Effector CD8-positive, alpha-beta T cell (primary cell): Measurements from ENCODE around the gene OR2L13.
"Not testable (repeated sequence)": the region's sequence is repeated elsewhere in the genome, so short reads cannot be mapped to it uniquely, and the experiment has no call there.

Experiments used
- DNase-seq: peaks from one replicate; lab custom pipeline; 2025; lab: John Stamatoyannopoulos, UW
- total RNA-seq, 4 experiments: gene quantifications; one replicate each; lab custom pipeline; 2026; lab: John Stamatoyannopoulos, UW

The OR2L13 gene, protein sequence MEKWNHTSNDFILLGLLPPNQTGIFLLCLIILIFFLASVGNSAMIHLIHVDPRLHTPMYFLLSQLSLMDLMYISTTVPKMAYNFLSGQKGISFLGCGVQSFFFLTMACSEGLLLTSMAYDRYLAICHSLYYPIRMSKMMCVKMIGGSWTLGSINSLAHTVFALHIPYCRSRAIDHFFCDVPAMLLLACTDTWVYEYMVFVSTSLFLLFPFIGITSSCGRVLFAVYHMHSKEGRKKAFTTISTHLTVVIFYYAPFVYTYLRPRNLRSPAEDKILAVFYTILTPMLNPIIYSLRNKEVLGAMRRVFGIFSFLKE
- total RNA-seq, result 0 reads per million in 4 experiments

DNA sequence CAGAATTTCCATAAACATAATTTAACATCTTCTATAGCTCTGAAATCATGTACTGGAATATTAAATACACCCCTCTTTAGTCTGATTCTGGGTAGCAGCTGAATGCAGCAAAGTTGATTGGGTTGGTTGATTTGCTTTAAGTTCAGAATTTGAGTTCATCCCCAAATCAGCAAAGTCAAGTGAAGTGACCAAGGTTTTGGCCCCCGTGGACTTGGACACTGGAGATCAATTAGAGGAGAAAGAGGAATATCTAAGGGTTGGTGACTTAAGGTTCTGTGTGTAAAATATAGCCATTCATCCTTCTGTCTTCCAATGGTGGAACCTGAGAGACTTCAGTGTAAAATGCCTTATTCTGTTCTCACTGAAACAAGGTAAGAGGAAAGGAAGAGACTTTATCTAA, at the start of gene OR2L13:
Gene OR2L13, plus strand, starts transcription at position 301 of the 400 bp plus-strand sequence. CDS start 4,192 bp downstream, outside the sequence.
- DNase-seq, result no peak

DNA sequence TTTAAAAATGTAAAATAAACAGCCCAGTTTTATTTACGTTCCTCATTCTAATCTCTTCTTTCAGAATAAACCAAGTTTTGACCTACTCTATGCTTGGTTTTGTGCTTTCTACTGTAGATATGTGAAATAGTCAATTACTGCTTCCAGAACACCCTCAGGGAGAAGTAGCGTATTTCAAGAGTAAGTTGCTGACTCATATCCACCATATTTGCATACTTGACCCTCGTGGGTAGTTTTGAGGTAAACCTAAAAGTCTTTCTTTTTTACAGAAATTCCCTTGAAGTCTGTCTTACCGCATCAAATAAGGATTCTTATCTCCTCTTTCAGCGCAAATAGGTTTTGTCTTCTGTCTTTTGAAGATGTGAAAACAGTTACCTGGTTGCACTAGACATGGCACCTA, 49.8 kb upstream of the OR2L13 start:
- DNase-seq, result no peak

DNA sequence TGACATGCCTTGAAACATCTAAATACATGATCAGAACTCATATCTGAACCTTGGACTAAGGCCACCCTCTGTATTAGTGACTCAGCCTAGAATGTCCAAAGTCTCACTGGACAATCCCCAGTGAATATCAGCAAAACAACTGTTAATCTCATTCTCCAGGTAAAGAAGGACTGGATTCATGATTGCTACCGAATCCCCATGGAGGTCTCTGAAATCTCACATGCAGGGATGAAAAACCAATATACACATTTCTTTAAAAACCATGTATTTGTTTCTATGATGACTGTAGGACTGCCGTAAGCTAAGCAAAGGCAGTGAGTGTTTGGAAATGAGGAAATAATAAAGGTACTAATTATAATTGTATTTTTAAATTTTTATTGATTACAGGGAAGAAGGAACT, 48.4 kb upstream of the OR2L13 start, which contains the start of gene OR2L3:
Gene OR2L3, plus strand, starts transcription at position 301 of the 400 bp plus-strand sequence. CDS start 13,846 bp downstream, outside the sequence.
- DNase-seq, result no peak

DNA sequence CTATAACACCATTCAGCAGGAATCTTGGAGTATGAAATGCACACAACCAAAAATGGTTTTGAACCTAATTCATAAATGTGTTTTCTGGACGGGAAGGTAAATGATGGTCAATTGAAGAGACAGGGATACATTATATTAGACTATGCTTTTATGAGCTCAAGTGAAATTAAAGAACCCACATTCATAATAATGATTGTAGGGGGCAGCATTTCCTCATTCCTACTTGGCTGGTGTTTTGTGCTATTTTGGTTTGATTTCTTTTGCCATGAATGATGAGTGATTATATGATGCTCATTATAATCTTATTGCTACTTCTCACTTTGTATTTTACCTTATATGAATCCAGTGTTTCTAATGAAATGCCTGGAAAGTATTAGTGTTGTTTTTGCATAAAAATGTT, 48.0 kb upstream of the OR2L13 start:
- DNase-seq, result no peak

DNA sequence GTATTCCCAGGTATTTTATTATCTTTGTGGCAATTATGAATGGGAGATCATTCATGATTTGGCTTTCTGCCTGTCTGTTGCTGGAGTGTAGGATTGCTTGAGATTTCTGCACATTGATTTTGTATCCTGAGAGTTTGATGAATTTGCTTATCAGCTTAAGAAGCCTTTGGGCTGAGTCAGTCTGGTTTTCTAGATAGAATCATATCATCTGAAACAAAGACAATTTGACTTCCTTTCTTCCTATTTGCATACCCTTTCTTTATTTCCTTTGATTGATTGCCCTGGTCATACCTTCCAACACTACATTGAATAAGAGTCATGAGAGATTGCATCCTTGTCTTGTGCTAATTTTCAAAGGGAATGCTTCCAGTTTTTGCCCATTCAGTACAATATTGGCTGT, 40.3 kb upstream of the OR2L13 start:
- no peak for DNase-seq

DNA sequence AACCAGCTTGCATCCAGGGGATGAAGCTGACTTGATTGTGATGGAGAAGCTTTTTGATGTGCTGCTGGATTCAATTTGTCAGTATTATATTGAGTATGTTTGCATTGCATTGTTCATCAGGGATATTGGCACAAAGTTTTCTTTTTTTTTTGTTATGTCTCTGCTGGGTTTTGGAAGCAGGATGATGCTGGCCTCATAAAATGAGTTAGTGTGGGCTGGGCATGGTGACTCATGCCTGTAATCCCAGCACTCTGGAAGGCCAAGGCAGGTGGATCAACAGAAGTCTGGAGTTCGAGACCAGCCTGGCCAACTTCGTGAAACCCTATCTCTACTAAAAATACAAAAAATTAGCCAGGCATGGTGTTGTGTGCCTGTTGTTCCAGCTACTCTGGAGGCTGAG, 39.7 kb upstream of the OR2L13 start:
- DNase-seq, result no peak

DNA sequence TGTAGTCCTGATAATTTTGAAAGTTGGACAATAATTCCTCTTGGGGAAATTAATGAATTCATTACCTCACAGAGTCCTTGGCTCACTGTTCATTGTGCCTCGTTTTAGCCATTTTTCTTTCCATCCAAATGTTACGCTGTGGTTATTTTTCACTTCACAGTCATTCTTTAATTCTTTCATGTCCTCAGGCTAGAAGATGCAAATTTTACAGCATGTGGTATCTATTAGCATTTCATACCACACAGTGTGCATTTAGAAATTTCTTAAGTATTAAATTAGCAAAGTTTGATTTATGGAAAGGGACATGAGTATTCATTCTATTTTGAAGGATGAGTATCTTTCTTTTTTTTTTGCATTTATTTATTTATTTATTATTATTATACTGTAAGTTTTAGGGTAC, 29.9 kb upstream of the OR2L13 start:
- DNase-seq, result no peak

DNA sequence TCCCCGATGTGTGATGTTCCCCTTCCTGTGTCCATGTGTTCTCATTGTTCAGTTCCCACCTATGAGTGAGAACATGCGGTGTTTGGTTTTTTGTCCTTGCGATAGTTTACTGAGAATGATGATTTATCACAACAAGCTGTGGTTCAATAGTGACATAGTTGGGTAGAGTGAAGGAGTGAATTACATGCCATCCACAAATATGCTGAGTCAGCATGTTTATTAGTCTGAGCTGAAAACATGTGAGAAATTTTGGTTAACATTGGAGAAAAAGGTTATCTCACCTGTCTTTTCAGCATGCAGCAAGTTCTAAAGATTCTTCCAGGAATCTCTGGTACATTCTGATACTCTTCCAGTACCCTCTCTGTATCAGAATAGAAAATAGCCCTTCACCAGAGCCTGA, 29.4 kb upstream of the OR2L13 start:
- no peak for DNase-seq

DNA sequence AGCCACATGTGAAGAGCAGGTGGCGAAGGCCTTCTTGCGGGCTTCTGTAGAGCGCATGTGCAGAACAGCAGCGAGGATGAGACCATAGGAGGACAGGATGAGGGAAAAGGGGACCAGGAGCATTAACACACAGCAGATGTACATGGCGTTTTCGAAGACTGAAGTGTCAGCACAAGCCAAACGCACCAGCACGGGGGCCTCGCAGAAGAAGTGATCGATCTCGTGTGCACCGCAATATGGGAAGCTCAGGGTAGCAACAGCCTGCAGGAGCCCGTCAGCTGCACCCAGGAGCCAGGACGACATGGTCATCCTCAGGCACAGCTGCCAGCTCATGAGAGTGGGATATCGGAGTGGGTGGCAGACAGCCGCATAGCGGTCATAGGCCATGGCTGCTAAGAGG, 11.1 kb upstream of the OR2L13 start:
- not testable (repeated sequence) for DNase-seq

DNA sequence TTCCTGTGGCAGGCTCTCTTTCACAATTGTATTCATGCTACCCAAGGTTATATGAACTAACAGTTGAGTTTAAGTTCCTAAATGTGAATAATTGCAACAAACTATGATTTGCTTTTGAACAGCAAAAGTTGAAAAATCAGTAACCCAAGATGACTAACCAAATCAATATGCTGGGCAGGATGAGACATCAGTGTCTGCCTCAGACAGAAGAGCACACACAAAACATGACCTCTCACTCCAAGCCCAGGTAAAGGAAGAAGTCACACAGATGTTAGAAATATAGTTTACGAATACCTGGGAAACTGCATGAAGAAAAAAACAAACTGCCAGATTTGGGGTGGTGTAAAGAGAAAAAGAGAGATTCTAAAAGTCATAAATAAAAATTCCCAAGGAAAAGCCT, 3.5 kb downstream of the OR2L13 start:
- no peak for DNase-seq

DNA sequence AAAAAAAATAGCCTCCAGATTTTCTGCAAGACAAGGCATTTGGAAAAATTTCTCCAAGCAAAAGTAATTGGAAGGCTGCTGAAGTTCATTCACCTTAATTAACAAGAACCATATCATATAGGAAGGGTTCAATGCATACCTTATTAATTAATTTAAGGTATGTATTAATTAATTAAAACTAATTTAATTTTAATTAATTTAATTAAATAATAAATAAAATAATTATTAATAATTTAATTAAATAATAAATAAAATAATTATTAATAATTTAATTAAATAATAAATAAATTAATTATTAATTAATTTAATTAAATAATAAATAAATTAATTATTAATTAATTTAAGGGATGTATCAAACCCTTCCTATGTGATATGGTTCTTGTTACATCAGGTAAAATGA, 7.9 kb downstream of the OR2L13 start:
- no peak for DNase-seq

DNA sequence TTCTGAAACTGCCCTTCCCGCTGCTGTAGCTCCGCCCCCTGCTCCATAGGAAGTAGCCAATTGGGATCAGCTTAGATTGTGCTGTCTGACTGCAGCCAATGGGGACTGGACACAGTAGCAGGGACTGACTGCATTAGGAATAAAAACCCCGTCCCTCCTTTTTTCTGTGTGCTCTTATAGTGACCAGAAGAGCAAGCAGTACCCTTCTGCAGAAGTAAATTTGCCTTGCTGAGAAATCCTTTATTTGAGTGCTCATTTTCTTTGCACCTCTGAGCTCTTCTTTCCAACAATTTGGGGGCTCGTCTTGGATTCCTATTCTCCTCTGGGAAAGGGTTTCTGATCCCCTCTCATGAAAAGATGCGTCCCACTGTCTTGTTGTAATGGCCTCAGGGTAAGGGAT, 16.2 kb downstream of the OR2L13 start:
- no peak for DNase-seq

DNA sequence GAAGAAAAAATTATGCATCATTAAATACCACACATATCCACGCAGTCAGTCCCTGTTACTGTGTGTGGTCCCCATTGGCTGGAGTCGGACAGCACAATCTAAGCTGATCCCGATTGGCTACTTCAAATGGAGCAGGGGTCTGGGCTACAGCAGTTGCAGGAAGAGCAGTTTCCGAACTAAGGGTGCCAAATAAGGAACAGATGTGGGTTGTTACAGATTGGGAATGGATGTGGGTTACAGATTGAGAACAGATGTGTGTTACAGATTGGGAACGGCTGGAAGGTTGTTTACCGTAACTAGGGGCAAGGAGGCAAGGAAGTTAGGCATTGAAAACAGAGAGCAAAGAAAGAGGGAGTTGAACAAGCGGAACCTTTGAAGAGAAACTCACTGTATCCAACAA, 19.9 kb downstream of the OR2L13 start:
- DNase-seq, result no peak

DNA sequence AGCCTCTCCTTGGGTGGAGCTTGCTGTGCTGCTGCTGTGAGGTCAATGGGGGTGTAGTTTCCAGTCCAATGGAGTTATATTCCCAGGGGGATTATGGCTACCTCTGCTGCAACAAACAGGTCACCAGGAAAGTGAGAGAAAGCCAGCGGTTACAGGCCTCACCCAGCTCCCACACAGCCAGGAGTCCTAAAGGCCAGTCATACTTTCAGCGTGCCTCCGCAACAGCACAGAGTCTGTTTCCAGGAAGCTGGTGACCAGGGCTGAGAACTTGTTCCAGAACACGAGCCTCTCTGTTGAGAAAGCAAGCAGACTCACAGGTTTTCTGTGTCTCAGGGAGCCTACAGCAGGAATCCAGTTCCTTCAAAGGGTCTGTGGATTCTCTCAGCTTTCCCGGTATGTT, 32.7 kb downstream of the OR2L13 start:
- DNase-seq, result no peak

DNA sequence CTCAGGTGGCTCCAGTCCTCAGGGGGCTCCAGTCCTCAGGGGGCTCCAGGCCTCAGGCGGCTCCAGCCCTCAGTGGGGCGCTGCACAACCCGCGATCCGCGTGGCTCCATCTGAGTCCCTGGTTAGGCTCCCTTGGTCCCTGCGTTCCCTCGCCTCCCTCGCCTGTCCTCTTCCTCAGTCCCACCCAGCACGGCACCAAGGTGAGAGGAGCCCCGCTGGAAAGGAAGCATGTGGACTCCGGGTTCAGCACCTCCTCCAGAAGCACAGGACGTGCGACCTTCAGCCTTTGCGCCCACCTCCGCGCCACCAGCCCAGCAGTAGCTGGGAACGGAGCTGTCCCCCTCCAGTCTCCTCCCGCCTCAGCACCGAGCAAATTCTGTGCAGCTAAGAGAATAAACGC, 41.8 kb downstream of the OR2L13 start:
- no peak for DNase-seq

DNA sequence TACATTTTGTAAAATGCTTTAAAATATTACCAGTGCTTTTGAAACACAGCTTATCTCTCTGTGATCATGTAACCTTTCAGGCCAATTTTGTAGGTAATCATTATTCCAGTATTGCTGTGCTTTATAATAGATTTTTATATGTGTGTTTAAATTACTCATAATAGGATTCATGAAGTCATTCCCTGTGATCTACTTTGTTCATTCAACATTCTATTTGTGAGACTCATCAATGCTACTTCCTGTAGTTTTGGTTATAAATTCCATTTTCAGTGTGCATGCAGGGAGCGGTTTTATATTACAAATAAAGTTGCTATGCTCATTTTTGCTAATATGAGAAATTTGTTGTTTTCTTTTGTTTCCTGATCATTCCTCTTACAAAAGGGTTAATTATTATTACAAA, 45.9 kb downstream of the OR2L13 start:
- no peak for DNase-seq

DNA sequence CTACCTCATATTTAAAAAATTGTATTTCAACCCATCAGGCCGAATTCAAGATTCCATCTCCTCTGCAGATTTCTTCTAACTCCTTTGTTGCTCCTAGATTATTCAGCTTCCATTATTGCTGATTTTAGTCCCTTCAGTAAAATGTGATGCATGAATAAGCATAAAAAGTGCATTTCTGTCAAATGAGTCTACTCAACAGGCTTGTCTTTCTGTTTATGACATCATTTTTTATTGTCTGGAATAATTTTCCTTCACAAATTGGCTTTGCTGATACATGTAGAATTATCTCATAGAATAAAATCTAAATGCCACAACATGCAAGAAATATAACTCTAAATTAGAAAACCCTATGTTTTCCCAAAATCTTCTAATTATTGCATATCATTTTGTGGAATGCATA, 48.3 kb downstream of the OR2L13 start:
- no peak for DNase-seq

DNA sequence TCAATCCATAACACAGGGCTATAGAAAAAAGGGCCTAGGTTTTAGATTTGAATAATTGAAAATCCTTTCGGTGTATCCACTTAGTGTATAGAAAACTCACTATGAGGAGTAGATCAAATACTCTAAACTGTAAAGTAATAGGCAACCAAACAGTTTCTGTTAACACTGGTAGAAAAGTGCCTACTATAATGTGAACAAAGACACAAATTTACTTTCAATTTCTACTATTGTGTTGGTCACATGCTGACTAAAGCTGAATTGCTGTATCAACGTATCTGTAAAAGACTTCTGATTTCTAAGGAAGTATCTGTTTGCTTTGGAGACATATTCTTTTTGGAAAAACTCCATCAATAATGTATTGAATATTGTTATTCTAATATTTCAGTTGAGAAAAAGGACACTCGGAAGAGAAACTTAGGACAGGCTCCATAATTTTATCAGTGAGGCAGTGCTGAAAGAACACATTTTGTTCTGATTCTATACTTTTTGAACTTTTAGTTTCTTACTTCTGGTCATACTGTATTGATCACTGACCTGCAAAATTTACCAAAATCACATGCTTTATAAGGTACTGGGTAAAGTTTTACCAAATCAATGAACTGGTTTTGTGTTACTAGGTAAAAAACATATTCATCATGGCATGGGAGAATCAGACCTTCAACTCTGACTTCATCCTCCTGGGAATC, 49.7 kb downstream of the OR2L13 start, which contains the start of gene OR2M5:
Gene OR2M5, plus strand, starts transcription at position 636 of the 686 bp plus-strand sequence. Its CDS starts 0 bp downstream, at position 636.
- no peak for DNase-seq
